ENCODE results near the gene TSGA10IP. TPM values are rescaled to one million over a fixed set of nuclear protein-coding genes. Genes with fewer than 3 reads are reported as not detected.
"Not testable (repeated sequence)": the region's sequence is repeated elsewhere in the genome, so short reads cannot be mapped to it uniquely, and the experiment has no call there.

The TSGA10IP gene
- total RNA-seq, 1 donor from 2014 or later = 0.68 TPM

DNA sequence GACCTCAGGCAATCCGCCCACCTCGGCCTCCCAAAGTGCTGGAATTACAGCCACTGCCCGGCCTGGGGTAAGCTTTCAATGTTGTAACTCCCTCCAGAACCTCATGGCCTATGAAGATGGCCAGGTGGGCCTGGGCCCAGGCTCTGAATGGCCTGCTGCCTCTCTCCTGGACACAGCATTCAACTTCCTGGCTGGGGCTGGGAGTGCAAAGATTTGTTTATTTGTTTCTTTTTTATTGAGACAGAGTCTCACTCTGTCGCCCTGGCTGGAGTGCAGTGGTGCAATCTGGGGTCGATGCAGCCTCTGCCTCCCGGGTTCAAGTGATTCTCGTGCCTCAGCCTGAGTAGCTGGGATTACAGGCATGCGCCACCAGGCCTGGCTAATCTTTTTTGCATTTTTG is 513 bp upstream of the TSGA10IP start:
- no peak overlapping the region for H3K4me3 Mint-ChIP-seq
- no peak for TF ChIP-seq CTCF (conservative IDR thresholded peaks at IDR 0.05)
- H3K27ac Mint-ChIP-seq = no peak overlapping the region
- no peak for DNase-seq (ENCODE audit: extremely low spot score, unreplicated experiment)
- H3K4me1 Mint-ChIP-seq (ENCODE audit: unreplicated experiment) = peaks cover 3% of the 10 kb centered on the region
- H3K36me3 Mint-ChIP-seq = no peaks in the 10 kb centered on the region
- H3K27me3 Mint-ChIP-seq = peaks cover 27% of the 10 kb centered on the region
- no peaks in the 10 kb centered on the region for H3K9me3 Mint-ChIP-seq

DNA sequence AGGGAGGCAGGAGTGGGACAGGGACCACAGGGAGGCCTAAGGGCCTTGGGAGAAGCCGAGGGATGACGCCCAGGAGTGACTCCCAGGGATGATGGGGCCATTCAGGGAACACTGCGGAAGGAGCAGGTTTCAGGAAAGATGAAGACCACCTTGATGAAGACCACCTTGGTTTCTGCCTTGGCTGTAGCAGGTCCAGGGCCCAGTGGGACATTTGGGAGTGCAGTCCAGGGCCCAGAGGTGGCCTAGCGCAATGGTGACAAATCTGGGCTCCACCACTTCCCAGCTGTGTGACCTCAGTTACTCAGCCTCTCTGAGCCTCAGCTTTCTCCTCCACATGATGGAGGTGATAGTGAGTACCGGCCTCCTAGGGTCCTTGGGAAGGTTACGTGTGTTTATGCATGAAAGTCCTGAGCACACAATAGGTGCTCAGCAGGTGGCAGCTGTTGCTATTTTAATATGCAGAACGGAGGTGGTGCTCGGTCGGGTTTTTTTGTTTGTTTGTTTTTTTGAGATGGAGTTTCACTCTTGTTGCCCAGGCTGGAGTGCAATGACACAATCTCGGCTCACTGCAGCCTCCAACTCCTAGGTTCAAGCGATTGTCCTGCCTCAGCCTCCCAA is 770 bp downstream of the TSGA10IP start:
- H3K36me3 Mint-ChIP-seq = no peaks in the 10 kb centered on the region
- H3K27me3 Mint-ChIP-seq = peaks cover 22% of the 10 kb centered on the region
- no peak for DNase-seq (ENCODE audit: extremely low spot score, unreplicated experiment)
- TF ChIP-seq CTCF (conservative IDR thresholded peaks at IDR 0.05) = no peak
- H3K4me3 Mint-ChIP-seq = no peak overlapping the region
- no peak overlapping the region for H3K27ac Mint-ChIP-seq
- H3K9me3 Mint-ChIP-seq = no peaks in the 10 kb centered on the region
- H3K4me1 Mint-ChIP-seq (ENCODE audit: unreplicated experiment) = peaks cover 3% of the 10 kb centered on the region

GRCh38 chr11:65946655-65947054 is 1.4 kb downstream of the TSGA10IP start:
- no peak for DNase-seq (ENCODE audit: extremely low spot score, unreplicated experiment)
- peaks cover 3% of the 10 kb centered on the region for H3K4me1 Mint-ChIP-seq (ENCODE audit: unreplicated experiment)
- H3K4me3 Mint-ChIP-seq = no peak overlapping the region
- peaks cover 18% of the 10 kb centered on the region for H3K27me3 Mint-ChIP-seq
- no peak for TF ChIP-seq CTCF (conservative IDR thresholded peaks at IDR 0.05)
- no peaks in the 10 kb centered on the region for H3K9me3 Mint-ChIP-seq
- no peaks in the 10 kb centered on the region for H3K36me3 Mint-ChIP-seq
- H3K27ac Mint-ChIP-seq = no peak overlapping the region

- Mint-ChIP-seq H3K4me3 (no peak overlapping the region), H3K36me3 (no peaks in the 10 kb centered on the region), H3K27me3 (peaks cover 16% of the 10 kb centered on the region), H3K9me3 (no peaks in the 10 kb centered on the region), H3K4me1 (ENCODE audit: unreplicated experiment) (peaks cover 3% of the 10 kb centered on the region), H3K27ac (no peak overlapping the region)
- DNase-seq (ENCODE audit: extremely low spot score, unreplicated experiment) = no peak
- TF ChIP-seq CTCF (conservative IDR thresholded peaks at IDR 0.05) = no peak
These were observed 1.9 kb downstream of the TSGA10IP start for GRCh38 chr11:65947133-65947532.

GRCh38 chr11:65947603-65948125 is 2.4 kb downstream of the TSGA10IP start:
- H3K9me3 Mint-ChIP-seq = no peaks in the 10 kb centered on the region
- H3K27ac Mint-ChIP-seq = no peak overlapping the region
- no peak for TF ChIP-seq CTCF (conservative IDR thresholded peaks at IDR 0.05)
- DNase-seq (ENCODE audit: extremely low spot score, unreplicated experiment) = no peak
- no peaks in the 10 kb centered on the region for H3K36me3 Mint-ChIP-seq
- peaks cover 12% of the 10 kb centered on the region for H3K27me3 Mint-ChIP-seq
- H3K4me3 Mint-ChIP-seq = no peak overlapping the region
- H3K4me1 Mint-ChIP-seq (ENCODE audit: unreplicated experiment) = peaks cover 3% of the 10 kb centered on the region

DNA sequence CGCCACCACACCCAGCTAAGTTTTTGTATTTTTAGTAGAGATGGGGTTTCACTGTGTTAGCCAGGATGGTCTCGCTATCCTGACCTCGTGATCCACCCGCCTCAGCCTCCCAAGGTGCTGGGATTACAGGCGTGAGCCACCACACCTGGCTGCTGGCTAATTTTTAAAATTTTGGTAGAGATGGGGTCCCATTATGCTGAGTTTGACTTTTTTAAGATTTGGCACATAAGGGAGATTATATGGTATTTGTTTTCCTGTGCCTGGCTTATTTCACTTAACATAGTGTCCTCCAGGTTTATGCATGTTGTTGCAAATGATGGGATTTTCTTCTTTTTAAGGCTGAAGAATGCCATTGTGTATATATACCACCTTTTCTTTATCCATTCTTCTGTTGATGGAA is 5.4 kb downstream of the TSGA10IP start:
- peaks cover 12% of the 10 kb centered on the region for H3K27me3 Mint-ChIP-seq
- not testable (repeated sequence) for H3K36me3 Mint-ChIP-seq; H3K4me3 Mint-ChIP-seq; H3K27ac Mint-ChIP-seq; H3K9me3 Mint-ChIP-seq; H3K4me1 Mint-ChIP-seq (ENCODE audit: unreplicated experiment); DNase-seq (ENCODE audit: extremely low spot score, unreplicated experiment)

- not testable (repeated sequence) for DNase-seq (ENCODE audit: extremely low spot score, unreplicated experiment); H3K9me3 Mint-ChIP-seq; H3K36me3 Mint-ChIP-seq; H3K4me1 Mint-ChIP-seq (ENCODE audit: unreplicated experiment); H3K27ac Mint-ChIP-seq; H3K4me3 Mint-ChIP-seq
- peaks cover 12% of the 10 kb centered on the region for H3K27me3 Mint-ChIP-seq
These were observed 6.4 kb downstream of the TSGA10IP start for GRCh38 chr11:65951641-65952040.

All from type B pancreatic cell (in vitro differentiated cells).